NCI-H82 treated with DMSO at 0.1 percent for 48 hours (cell line): ENCODE data around the gene CHRNG.
A peak's percentile ranks its signal among the peaks of the same experiment; 100 is the strongest.

Source experiments
- DNase-seq: peaks from one replicate; lab custom pipeline; 2025; ENCODE audit not compliant: unreplicated experiment; lab: John Stamatoyannopoulos, UW

CHRNG gene

DNA sequence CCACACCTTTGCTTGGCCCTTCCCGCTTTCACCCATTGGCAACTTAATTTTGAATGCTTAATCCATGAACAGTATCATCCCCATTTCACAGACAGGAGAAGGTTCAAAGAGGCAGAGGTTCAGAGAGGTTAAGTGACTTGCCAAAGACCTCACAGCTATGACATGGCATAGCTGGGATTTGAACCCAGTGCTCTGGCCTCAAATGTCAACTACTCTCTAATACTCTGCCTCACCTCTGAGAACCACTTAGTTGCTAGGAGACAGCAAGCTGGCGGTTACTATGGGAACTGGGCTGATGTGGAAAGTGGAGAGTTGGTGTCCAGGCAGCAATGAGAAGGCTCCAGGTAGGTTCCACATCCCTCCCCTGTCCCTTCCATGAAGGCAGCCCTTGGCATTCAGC, 35.1 kb upstream of the CHRNG start:
- DNase-seq, result no peak

DNA sequence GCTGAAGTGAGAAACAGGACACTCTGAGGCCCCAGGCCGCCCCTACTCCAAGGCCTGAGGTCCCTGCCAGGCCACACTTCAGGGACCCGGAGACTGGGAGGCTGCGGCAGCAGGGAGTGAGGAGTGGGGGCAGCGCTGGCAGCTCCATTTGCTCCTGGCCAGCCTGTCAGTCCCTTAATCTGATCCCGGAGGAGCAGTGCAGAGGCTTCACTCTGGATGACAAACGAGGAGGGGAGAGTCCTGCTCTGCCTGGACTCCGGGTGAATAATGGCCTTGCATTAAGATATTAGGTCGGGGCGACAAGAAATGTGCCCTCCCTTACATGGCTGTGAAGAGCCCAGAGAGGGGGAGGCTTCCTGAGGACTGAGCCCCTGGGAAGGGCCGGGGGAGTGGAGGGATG, 33.6 kb upstream of the CHRNG start:
- DNase-seq, result peak; percentile 63

DNA sequence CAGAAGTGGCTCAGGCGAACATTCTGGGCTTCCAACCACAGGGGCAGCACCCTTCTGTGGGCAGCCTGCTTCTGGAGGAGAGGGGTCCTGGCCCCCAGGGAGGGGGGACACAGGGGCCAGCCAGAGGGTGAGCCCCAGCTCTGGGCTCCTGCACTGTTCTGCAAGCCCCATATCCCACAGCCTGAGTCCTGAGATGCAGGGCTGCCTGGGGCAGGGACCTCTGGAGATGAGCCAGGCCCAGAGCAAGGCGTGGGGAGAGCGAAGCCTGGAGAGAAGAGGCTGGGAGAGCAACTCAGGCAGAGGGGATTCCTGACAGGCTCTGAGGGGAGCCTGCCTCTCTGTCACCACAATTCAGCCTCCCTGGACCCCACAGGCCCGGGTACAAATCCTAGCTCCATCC, 32.8 kb upstream of the CHRNG start:
- no peak for DNase-seq

DNA sequence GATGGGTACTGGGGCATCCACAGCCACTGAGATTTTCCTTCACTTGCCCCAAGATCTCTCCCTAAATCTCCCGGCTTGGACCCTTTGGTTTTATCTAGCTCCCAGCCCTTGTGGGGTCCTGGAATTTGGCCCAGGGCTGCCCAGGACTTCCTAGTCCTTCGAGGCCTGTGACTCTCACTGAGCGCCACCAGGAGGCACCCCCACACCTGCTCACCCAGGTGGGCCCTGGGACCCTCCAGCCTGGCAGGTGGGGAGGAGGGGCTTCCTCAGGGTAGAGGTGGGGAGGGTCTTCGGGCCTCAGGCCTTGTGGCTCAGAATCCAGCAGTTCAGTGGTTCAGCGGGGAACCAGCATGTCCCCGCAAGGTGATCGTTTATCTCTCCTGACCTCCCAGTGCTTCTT, 31.2 kb upstream of the CHRNG start:
- no peak for DNase-seq

DNA sequence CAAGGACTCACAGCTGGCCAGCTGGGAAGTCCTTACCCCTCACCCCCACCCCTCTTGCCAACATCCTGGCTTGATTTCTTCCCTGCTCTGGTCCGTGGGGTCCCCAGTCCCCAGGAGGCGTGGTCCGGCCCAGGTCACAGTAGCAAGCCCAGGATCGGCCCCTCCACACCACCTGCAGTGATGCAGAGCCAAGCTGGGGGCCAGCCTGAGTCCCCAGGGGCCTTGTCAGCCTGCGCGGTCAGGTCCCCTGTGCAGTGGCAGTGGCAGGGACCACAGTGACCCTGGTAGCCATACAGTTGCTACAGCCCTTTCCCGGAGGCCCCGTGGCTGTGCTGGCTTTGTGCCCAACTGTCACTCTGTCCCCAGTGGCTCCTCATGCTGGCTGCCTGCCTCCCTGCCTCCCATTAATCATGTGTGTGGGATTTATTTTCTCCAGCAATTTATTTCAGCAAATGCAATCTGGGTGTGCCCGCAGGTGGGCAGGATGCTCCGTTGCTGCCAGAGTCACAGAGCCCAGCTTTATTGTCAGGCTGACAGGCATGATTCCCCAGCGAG, 28.1 kb upstream of the CHRNG start:
- DNase-seq, result peak; percentile 33

DNA sequence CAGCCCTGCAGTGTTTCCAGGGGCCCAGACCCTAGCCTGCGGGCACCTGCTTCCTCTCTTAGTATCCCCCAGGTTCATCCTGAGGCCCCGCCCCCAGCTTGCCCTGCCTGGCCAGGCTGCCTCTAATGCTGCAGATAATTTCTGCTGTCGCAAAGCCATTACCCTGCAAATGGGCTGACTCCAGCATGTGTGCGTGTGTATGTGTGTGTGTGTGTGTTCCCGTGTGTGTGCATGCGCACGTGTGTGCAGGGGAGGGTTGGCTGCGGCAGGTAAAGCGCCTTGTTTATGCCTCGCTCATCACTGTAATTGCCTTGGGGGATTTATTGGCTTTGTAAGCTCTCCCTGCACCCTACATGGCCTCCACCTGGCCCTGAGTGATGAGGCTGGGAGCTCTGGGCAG, 26.9 kb upstream of the CHRNG start:
- DNase-seq, result peak; percentile 88

DNA sequence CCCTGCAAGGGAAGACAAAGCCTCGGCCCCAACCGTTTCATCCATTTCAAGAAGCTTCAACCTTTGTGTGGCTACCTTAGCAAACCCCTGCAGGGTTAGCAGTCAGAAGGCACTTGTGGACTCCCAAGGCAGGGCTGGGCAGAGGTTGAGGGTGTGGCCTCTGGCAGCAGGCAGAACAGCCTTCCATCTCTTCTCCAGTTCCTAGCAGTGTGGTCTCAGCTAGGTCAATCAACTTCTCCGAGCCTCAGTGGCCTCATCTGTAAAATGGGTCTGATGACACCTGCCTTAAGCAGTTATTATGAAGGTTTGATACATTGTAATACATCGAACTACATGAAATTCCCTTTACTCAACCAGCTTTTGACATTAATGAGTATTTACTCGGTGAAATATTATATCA, 26.1 kb upstream of the CHRNG start:
- DNase-seq, result no peak

DNA sequence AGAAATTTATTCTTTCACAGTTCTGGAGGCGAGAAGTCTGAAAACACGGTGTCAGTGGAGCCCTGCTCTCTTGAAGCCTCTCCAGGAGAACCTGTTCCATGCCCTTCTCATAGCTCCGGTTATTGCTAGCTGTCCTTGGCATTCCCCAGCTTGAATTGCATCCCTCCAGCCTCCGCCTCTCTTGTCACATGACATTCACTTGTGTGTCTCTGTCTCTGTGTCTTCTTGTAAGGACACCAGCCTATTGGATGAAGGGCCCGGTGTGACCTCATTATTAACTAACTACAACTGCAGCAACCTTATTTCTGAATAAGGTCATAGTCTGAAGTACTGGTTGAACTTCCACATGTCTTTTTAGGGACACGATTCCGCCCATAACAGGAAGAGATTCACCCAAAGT, 23.9 kb upstream of the CHRNG start:
- DNase-seq, result no peak

DNA sequence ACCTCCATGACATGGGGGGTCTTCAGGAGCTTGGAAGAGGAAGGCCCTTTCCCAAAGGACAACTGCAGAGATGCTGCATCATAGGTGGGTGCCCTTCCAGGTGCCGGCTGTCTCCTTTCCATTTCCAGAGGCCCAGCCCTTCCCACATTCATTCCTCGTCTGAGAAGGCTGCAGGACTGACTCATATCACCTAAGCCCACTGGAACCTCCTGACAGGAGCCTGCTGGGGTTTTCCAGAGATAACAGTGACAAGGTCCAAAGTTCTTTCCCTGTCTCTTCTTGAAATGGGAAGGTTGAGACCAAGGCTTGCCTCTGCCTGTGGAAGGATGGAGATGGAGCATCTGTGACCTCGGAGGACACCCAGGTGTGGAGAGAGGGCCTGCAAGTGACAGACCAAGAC, 22.9 kb upstream of the CHRNG start:
- DNase-seq, result no peak

DNA sequence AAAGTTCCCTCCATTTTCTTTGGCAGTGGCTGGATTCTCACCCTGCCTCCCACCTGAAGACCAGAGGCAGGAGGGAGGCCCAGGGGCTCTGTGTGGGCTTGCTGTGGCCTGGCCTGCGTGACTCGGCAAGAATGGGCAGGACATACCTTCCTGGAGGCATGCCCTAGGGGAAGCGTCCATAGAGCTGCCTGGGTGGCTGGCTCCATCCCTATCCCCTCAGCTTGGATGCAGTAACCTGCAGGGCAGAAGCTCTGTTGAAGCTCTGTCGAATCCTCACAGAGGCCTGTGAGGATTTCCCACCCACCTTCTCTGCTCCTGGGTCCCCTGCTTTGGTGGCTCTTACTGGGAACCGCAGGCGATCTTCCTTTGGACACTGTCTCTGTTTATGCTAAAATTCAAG, 20.6 kb upstream of the CHRNG start:
- no peak for DNase-seq

DNA sequence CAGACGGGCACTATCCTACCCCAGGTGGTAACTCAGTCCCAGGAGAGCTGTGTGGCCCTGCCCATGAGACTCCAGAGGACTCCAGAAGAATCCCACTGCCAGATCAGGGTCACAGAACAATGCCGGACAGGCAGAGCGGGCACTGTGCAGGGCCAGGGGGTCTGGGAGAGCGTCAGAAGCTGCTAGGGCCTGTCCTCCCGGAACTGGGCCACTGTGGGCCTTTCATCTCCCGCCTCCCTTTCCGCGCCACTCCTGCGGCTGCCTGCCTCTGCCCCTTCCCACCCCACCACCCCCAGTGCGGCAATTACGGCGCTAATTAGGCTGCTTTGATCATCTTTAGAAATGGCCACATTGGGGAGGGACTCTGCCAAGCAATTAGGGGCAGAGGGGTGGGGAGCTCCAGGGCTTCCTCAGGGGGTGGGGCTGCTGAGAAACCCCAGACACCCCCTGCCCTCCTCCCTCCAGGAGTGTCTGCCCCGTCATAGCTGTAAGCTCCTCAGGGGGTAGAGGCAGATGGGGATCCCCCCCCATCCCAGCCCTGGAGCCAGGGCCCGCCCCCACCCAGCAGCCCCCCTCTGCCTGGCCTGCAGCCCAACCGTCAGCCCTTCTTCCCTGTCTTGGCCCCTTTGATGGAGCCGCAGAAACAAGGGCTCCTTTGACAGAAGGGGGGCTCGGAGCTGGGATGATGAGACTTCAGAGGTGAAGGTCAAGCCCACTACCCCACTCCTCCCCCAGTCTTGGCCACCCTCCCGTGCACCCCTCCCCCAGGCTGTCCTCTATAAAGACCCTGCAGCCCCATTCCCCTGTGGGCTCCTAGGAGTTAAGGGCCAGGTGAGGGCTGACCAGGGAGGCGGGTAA, 19.7 kb upstream of the CHRNG start, which contains the start of gene PRSS56:
Gene PRSS56 (plus strand): TSS at position 808 of the 858 bp plus-strand sequence. CDS start 211 bp downstream, outside the sequence.
- DNase-seq, result no peak

DNA sequence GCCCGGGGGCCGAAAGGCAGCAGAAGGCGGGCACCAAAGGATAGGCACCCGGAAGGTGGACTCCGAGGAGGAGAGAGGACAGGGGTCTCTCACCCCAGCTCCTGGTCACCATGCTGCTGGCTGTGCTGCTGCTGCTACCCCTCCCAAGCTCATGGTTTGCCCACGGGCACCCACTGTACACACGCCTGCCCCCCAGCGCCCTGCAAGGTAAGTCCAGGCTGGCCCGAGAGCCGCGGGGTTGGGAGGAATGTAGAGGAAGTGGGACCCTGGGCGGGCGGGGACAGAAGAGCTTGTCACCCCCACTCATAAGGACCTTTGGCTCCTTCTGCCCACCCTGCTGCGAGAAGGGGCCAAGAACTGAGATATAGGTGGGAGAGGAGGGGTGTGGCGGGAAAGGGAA, 19.0 kb upstream of the CHRNG start:
- DNase-seq, result no peak

DNA sequence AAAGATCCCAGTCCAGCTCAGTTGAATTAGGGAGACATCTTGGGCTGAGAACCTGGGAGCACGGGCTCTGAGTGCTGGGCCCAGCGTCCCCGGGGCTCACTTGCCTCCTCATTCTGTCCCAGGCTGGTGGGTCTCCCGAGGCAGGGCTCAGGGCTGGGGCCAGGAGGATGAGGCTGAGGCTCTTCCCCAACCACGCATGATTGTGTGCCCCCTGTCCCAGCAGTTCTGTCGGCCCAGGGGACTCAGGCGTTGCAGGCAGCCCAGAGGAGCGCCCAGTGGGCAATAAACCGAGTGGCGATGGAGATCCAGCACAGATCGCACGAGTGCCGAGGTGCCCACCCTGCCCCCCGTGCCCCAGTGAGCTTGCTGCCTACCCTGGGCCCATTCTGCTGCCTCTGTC, 18.4 kb upstream of the CHRNG start:
- DNase-seq, result no peak

DNA sequence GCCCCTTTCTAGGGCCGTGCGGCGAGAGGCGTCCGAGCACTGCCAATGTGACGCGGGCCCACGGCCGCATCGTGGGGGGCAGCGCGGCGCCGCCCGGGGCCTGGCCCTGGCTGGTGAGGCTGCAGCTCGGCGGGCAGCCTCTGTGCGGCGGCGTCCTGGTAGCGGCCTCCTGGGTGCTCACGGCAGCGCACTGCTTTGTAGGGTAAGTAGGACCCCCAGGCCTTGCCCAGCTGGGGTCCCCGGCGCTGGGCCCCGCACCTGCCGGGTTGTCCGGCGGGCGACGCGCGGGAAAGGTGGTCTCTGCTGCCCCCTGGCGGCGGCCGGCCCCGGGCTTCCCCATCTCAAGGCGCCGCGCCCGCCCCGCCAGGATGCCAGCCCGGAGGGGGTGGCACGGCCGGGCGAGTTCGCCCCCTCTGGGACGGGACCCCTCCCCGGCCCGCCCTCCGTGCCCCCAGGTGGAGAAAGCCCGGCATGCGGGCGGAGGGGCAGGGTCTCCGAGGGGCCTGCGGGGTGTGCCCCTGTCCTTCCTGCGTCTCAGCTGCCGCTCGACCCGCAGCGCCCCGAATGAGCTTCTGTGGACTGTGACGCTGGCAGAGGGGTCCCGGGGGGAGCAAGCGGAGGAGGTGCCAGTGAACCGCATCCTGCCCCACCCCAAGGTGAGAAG, 17.4 kb upstream of the CHRNG start:
- DNase-seq, result no peak

DNA sequence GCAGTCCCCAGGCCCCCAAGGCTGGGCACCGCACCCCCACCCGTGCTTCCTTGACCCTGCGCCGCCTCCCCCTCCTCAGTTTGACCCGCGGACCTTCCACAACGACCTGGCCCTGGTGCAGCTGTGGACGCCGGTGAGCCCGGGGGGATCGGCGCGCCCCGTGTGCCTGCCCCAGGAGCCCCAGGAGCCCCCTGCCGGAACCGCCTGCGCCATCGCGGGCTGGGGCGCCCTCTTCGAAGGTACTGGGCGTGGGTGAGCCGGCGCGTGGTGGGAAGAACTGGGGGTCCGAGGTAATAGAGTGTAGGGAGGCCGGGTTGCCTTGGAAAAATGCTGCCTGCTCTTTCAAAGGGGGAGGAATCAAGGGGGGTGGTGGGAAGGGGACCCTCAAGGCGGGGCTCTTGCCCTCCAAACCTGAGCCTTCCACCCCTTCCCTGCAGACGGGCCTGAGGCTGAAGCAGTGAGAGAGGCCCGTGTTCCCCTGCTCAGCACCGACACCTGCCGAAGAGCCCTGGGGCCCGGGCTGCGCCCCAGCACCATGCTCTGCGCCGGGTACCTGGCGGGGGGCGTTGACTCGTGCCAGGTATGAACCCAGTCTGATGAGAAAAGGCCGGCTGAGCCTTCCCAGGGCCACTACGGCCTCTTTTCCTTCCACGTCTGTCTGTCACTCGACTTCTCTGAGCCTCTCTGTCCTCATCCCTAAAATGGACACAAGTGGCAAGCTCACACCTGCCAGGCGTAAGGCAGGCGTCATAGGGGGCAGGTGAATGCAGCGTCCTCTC, 16.7 kb upstream of the CHRNG start:
- DNase-seq, result no peak

DNA sequence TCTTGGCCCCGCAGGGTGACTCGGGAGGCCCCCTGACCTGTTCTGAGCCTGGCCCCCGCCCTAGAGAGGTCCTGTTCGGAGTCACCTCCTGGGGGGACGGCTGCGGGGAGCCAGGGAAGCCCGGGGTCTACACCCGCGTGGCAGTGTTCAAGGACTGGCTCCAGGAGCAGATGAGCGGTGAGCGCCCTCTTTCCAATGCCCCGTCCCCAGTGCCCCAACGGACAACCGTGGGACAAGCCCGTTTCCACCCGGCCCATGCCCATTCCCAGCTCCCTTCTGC, 16.1 kb upstream of the CHRNG start:
- no peak for DNase-seq

DNA sequence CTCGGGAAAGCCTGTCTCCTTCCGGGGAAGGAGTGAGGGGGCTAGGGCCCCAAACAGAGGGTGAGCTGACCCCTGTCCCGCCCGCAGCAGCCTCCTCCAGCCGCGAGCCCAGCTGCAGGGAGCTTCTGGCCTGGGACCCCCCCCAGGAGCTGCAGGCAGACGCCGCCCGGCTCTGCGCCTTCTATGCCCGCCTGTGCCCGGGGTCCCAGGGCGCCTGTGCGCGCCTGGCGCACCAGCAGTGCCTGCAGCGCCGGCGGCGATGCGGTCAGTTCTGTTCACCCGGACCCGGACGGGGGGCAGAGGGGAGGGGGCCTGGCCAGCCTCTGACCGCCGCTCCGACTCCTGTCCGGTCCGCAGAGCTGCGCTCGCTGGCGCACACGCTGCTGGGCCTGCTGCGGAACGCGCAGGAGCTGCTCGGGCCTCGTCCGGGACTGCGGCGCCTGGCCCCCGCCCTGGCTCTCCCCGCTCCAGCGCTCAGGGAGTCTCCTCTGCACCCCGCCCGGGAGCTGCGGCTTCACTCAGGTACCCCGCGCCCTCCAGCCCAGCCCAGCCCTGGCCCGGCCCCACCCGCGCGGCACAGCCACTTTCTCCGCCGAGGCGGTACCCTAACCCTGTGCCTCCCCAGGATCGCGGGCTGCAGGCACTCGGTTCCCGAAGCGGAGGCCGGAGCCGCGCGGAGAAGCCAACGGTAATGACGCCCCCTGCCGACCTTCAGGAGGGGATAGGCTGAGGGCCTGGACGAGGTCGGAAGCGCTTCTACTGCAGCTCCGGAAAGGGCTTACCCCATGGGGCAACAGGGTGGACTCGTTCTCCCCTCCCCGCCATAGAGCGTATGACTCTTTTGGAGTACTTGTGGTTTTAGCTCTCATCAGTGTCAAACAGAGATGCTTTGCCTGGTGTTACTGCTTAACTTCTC, 15.6 kb upstream of the CHRNG start:
- no peak for DNase-seq

DNA sequence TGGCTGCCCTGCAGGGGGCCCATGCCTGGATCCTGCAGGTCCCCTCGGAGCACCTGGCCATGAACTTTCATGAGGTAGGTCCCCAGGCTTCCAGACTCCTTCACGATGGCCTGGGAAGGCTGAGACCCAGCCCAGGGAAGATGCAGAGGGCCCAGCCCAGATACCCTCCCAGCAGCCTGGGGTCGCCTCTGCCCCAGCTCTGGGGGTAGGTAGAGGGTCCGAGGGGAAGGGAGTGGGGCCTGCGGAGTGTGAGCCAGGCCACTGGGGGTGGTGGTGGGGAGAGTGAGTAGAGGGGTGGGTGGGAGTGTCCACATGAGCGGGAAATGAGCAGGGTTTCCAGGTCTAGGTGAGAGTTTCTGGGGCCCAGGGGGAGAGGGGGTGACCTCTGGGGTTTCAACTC, 14.7 kb upstream of the CHRNG start:
- DNase-seq, result no peak

DNA sequence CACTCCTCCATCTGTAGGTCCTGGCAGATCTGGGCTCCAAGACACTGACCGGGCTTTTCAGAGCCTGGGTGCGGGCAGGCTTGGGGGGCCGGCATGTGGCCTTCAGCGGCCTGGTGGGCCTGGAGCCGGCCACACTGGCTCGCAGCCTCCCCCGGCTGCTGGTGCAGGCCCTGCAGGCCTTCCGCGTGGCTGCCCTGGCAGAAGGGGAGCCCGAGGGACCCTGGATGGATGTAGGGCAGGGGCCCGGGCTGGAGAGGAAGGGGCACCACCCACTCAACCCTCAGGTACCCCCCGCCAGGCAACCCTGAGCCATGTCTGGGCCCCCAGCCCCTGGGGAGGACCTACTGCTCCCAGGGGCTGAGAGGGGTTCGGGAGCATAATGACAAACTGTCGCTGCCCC, 14.3 kb upstream of the CHRNG start:
- no peak for DNase-seq

DNA sequence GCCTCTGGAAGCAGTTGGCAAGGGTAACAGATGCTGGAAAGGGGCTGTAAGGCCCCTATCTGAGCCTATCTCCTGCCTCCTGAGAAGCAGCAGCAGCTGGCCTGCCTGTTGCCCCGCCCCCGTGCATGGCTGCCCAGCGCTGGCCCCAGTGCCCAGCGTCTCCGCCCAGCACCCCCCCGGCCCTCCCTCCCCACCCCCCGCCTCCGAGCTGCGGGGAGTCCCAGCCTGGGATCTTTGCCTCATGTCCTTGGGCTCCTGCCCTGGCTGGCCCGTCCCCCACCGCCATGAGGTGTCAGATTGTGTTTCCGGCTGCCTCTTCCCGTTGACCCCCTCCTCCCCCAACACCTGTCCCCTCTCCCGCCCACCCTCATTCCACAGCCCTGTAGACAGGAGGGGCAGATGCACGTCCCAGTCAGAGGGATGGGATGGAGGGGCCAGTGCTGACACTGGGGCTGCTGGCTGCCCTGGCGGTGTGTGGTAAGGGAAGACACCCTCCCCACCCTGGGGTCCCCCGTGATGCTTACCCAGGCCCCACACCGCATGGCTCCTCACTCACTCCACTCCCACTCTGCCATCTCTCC, 13.6 kb upstream of the CHRNG start, which contains the start of gene CHRND:
Gene CHRND (plus strand): TSS at position 370 of the 581 bp plus-strand sequence. CDS start 56 bp downstream, at position 426.
- DNase-seq, result peak; percentile 90
